Measurements from ENCODE around the gene SORCS3.

- TF ChIP-seq POLR2A (IDR thresholded peaks at IDR 0.05) (no peak), CTCF (IDR thresholded peaks at IDR 0.05) (no peak)
Observed at GRCh38 chr10:105262666-105263065, 621.6 kb downstream of the SORCS3 start.

Measured in right lobe of liver (tissue), 4 donors.